ENCODE data around the gene MYO1D.

Gene MYO1D

GRCh38 chr17:32471652-32472051 is 405.3 kb downstream of the MYO1D start:
- TF ChIP-seq CTCF (IDR thresholded peaks at IDR 0.05; ENCODE audit: low read depth, low read length, missing control alignments): no peak
- H3K4me3 ChIP-seq (ENCODE audit: low read depth, low read length): no peak overlapping the region
- DNase-seq (ENCODE audit: low read depth): no peak

GRCh38 chr17:32470405-32471167 is 406.3 kb downstream of the MYO1D start:
- no peak for DNase-seq (ENCODE audit: low read depth)
- H3K4me3 ChIP-seq (ENCODE audit: low read depth, low read length): no peak overlapping the region
- no peak for TF ChIP-seq CTCF (IDR thresholded peaks at IDR 0.05; ENCODE audit: low read depth, low read length, missing control alignments)

GRCh38 chr17:32467949-32468348 is 409.0 kb downstream of the MYO1D start:
- TF ChIP-seq CTCF (IDR thresholded peaks at IDR 0.05; ENCODE audit: low read depth, low read length, missing control alignments): no peak
- H3K4me3 ChIP-seq (ENCODE audit: low read depth, low read length): no peak overlapping the region
- DNase-seq (ENCODE audit: low read depth): no peak

- no peak for TF ChIP-seq CTCF (IDR thresholded peaks at IDR 0.05; ENCODE audit: low read depth, low read length, missing control alignments)
- no peak overlapping the region for H3K4me3 ChIP-seq (ENCODE audit: low read depth, low read length)
- DNase-seq (ENCODE audit: low read depth): no peak
Measured at GRCh38 chr17:32464374-32464773, 412.6 kb downstream of the MYO1D start.

- H3K4me3 ChIP-seq (ENCODE audit: low read depth, low read length): no peak overlapping the region
- no peak for DNase-seq (ENCODE audit: low read depth)
- no peak for TF ChIP-seq CTCF (IDR thresholded peaks at IDR 0.05; ENCODE audit: low read depth, low read length, missing control alignments)
Measured at GRCh38 chr17:32463304-32463703, 413.6 kb downstream of the MYO1D start.

GRCh38 chr17:32461853-32462617 is 414.9 kb downstream of the MYO1D start:
- no peak overlapping the region for H3K4me3 ChIP-seq (ENCODE audit: low read depth, low read length)
- TF ChIP-seq CTCF (IDR thresholded peaks at IDR 0.05; ENCODE audit: low read depth, low read length, missing control alignments): peak; percentile 63

More at GRCh38 chr17:32461853-32462617, 414.9 kb downstream of the MYO1D start:
- no peak for DNase-seq (ENCODE audit: low read depth)

Measured in GM12864 (cell line).